OCI-LY7 (cell line): ENCODE measurements around the gene SIGLEC9. TPM values are rescaled to one million over a fixed set of nuclear protein-coding genes. Genes with fewer than 3 reads are reported as not detected.

ENCODE experiments used
- BruUV-seq: library from RNA; stranded (reverse); fragments of 400-500 nt; replicated peaks from 2 replicates; lab custom pipeline; 2021; lab: Mats Ljungman, UMichigan
- CTCF ChIA-PET: fragments of 300-600 bp; sonication (Branson Sonifier 250); formaldehyde crosslinking; loops from one replicate; lab custom pipeline; 2022; ENCODE audit warnings: antibody characterized with exemption; ENCODE audit not compliant: unreplicated experiment; lab: Charles Lee
- POLR2A ChIA-PET: fragments of 300-600 bp; sonication (Branson Sonifier 250); formaldehyde crosslinking; loops from one replicate; lab custom pipeline; 2022; ENCODE audit warnings: antibody characterized with exemption; lab: Charles Lee
- DNase-seq: peaks from one replicate; pipeline ENCODE4 v3.0.0-alpha.2; 2015; ENCODE audit warnings: low spot score
- H2AFZ ChIP-seq: fragments of 200-600 bp; sonication (generic), shearing (Covaris generic); 2 replicates; pipeline ENCODE4 v1.6.1; 2014; ENCODE audit warnings: mild to moderate bottlenecking, antibody characterized with exemption, low read length, moderate library complexity
- H3K27ac ChIP-seq: fragments of 200-600 bp; sonication (generic); 2 replicates; pipeline ENCODE4 v1.5.1; 2014; ENCODE audit warnings: mixed run types, low read depth, mild to moderate bottlenecking, moderate library complexity, low read length, inconsistent platforms; ENCODE audit not compliant: poor library complexity, severe bottlenecking
- H3K36me3 ChIP-seq: fragments of 200-600 bp; sonication (generic); 2 replicates; pipeline ENCODE4 v1.6.1; 2014; ENCODE audit warnings: mild to moderate bottlenecking, antibody characterized with exemption, low read length, moderate library complexity, mixed read lengths; ENCODE audit not compliant: insufficient read depth
- H3K4me1 ChIP-seq: fragments of 200-600 bp; sonication (generic); 2 replicates; pipeline ENCODE4 v1.5.1; 2014; ENCODE audit warnings: mild to moderate bottlenecking, low read length; ENCODE audit not compliant: insufficient read depth, poor library complexity, severe bottlenecking
- H3K4me2 ChIP-seq: fragments of 200-600 bp; sonication (generic); 2 replicates; pipeline ENCODE4 v1.6.1; 2014; ENCODE audit warnings: mild to moderate bottlenecking, low read length
- H3K4me3 ChIP-seq: fragments of 200-600 bp; sonication (generic); 2 replicates; pipeline ENCODE4 v1.5.1; 2014; ENCODE audit warnings: mild to moderate bottlenecking, low read depth, low read length; ENCODE audit not compliant: poor library complexity, severe bottlenecking
- H3K79me2 ChIP-seq: fragments of 200-600 bp; sonication (generic); 2 replicates; pipeline ENCODE4 v1.6.1; 2016; ENCODE audit warnings: low read depth, mild to moderate bottlenecking, low read length, moderate library complexity, mixed read lengths; ENCODE audit not compliant: insufficient read depth
- H3K9me2 ChIP-seq: fragments of 200-600 bp; sonication (generic); 2 replicates; pipeline ENCODE4 v1.6.1; 2016; ENCODE audit warnings: mild to moderate bottlenecking, low read length, mixed read lengths; ENCODE audit not compliant: insufficient read depth
- H3K9me3 ChIP-seq: fragments of 200-600 bp; sonication (generic); 2 replicates; pipeline ENCODE4 v1.6.1; 2014; ENCODE audit warnings: mild to moderate bottlenecking, mixed run types, low read length, mixed read lengths
- H4K20me1 ChIP-seq: fragments of 200-600 bp; sonication (generic); 2 replicates; pipeline ENCODE4 v1.6.1; 2014; ENCODE audit warnings: mild to moderate bottlenecking, antibody characterized with exemption, low read length, moderate library complexity, mixed read lengths; ENCODE audit not compliant: insufficient read depth
- EZH2phosphoT487 ChIP-seq: fragments of 200-600 bp; sonication (generic); IDR thresholded peaks from 2 replicates; pipeline ENCODE4 v1.6.1; 2018; ENCODE audit warnings: low read depth, borderline replicate concordance, mild to moderate bottlenecking, mixed run types, antibody characterized with exemption, low read length, moderate library complexity, mixed read lengths
- intact Hi-C: fragments of 100-400 bp; cut with micrococcal nuclease; formaldehyde crosslinking; loops from one replicate; pipeline ENCODE4 v1.10.0; 2022; ENCODE audit not compliant: unreplicated experiment
- total RNA-seq, 2 experiments: library from RNA; depleted of rRNA in 1 of 2; stranded (reverse); fragments of >200 nt in 1 of 2; shearing (Covaris generic) in 1 of 2; gene quantifications; 2 replicates each; pipeline ENCODE4 v1.2.3, GENCODE V29; 2014 to 2022
- TF ChIP-seq, protein P1 (sequence below): fragments of 200-600 bp; sonication (generic); conservative IDR thresholded peaks from 2 replicates; pipeline ENCODE4 v1.5.1; 2014; ENCODE audit warnings: mild to moderate bottlenecking, antibody characterized with exemption, low read length, moderate library complexity, mixed read lengths

SIGLEC9 gene
- total RNA-seq, 2 experiments from 2014 or later = not detected

DNA sequence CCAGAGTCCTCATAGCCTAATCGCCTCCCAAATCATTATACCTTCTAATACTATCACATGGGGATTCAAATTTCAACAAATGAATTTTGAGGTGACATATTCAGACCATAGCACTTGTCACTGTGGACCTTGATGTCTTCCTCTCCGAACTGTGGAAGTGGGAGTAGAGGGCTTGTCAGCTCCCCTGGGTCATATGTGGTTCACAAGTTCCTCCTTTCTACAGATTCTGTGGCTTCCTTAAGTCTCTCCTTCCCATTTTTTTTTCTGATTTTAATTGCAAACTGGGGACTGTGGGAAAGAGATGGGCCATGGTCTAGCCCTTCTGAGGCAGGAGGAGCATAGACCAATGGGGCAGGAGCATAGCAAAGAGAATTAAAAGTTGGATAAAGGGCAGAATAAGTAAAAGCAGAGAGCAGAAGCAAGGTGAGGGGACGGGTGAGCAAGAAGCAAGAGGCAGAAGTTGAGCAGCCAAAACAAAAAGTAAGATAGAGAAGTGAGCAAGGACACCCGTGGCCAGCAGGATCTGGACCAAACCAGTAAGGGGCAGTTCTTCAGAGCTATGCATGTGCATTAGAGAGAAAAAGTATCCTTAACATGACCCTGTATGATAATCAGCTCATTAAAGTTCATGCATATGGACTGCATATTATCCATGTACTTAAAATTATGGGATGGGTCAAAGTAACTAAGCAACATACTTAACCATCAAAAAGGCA is 14.8 kb downstream of the SIGLEC9 start:
- no TSS peak for BruUV-seq
- Histone ChIP-seq H2AFZ (no peak overlapping the region), H3K4me3 (no peak overlapping the region), H3K36me3 (no peaks in the 10 kb centered on the region), H3K4me2 (no peak overlapping the region), H3K9me2 (no peaks in the 10 kb centered on the region), H3K27ac (no peak overlapping the region), H3K4me1 (no peaks in the 10 kb centered on the region), H3K9me3 (no peaks in the 10 kb centered on the region), H3K79me2 (no peaks in the 10 kb centered on the region), H4K20me1 (no peaks in the 10 kb centered on the region)
- DNase-seq = no peak
- intact Hi-C loops = no loop called here
- POLR2A ChIA-PET = no interaction called here
- no peak for TF ChIP-seq EZH2phosphoT487
- TF ChIP-seq, protein P1, sequence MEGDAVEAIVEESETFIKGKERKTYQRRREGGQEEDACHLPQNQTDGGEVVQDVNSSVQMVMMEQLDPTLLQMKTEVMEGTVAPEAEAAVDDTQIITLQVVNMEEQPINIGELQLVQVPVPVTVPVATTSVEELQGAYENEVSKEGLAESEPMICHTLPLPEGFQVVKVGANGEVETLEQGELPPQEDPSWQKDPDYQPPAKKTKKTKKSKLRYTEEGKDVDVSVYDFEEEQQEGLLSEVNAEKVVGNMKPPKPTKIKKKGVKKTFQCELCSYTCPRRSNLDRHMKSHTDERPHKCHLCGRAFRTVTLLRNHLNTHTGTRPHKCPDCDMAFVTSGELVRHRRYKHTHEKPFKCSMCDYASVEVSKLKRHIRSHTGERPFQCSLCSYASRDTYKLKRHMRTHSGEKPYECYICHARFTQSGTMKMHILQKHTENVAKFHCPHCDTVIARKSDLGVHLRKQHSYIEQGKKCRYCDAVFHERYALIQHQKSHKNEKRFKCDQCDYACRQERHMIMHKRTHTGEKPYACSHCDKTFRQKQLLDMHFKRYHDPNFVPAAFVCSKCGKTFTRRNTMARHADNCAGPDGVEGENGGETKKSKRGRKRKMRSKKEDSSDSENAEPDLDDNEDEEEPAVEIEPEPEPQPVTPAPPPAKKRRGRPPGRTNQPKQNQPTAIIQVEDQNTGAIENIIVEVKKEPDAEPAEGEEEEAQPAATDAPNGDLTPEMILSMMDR = no peak
- CTCF ChIA-PET = no interaction called here

DNA sequence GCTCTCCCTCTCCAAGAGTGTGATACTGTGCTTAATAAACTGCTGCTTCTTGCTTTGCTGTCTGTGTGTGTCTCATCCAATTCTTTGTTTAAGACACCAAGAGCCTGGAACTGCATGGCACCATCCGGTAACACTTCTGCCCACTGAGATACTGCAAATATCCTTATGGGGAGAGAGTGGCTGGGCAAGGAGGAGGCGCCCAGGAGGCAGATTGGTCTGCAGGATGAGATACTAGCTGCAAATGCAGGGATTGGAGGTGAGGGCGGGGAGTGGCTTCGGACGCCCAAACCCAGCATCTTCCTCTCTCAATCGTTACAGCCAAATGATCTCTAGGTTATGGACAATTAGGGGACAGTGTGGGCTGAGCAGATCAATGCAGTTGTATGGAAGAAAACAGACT is 15.7 kb downstream of the SIGLEC9 start:
- ChIA-PET POLR2A (no interaction called here), CTCF (no interaction called here)
- Histone ChIP-seq H3K9me3 (no peaks in the 10 kb centered on the region), H4K20me1 (no peaks in the 10 kb centered on the region), H3K36me3 (no peaks in the 10 kb centered on the region), H2AFZ (no peak overlapping the region), H3K4me2 (no peak overlapping the region), H3K4me3 (no peak overlapping the region), H3K9me2 (no peaks in the 10 kb centered on the region), H3K4me1 (no peaks in the 10 kb centered on the region), H3K79me2 (no peaks in the 10 kb centered on the region), H3K27ac (no peak overlapping the region)
- no peak for DNase-seq
- TF ChIP-seq EZH2phosphoT487 = no peak
- TF ChIP-seq, protein P1 = no peak
- no TSS peak for BruUV-seq
- intact Hi-C loops = no loop called here

DNA sequence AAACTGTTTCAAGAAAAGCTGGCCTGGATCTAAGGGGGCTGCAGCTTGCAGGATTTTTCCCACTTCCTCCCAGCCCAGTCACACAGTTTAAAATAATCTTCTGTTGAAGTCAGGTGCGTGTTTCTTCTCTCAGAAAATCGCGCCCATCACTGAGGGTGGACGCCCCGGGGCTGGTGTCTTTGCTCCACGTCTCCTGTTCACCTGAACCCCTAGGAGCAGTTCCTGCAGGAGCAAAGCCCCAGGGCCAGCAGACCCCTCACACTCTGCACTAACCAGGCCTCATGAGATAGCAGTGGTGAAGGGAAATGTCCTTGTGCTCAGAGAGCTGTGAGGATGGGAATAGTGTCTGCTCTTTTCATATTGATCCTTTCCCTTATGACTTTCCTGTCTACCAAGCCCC is 16.5 kb downstream of the SIGLEC9 start:
- no peaks in the 10 kb centered on the region for H3K9me2 ChIP-seq
- BruUV-seq = no TSS peak
- no peak overlapping the region for H3K4me2 ChIP-seq
- intact Hi-C loops = no loop called here
- DNase-seq = no peak
- H3K9me3 ChIP-seq = no peaks in the 10 kb centered on the region
- ChIA-PET CTCF (no interaction called here), POLR2A (no interaction called here)
- no peak overlapping the region for H3K4me3 ChIP-seq
- H3K4me1 ChIP-seq = no peaks in the 10 kb centered on the region
- TF ChIP-seq, protein P1 = no peak
- no peak for TF ChIP-seq EZH2phosphoT487
- no peaks in the 10 kb centered on the region for H4K20me1 ChIP-seq
- no peaks in the 10 kb centered on the region for H3K36me3 ChIP-seq
- no peaks in the 10 kb centered on the region for H3K79me2 ChIP-seq
- no peak overlapping the region for H2AFZ ChIP-seq
- H3K27ac ChIP-seq = no peak overlapping the region
